Measurements from ENCODE around the gene PFKM.
"Not testable (repeated sequence)": the region's sequence is repeated elsewhere in the genome, so short reads cannot be mapped to it uniquely, and the experiment has no call there.

PFKM gene

GRCh38 chr12:48118284-48118871 lies 786 bp upstream of the PFKM start:
- in situ Hi-C loops (cut with MboI; ENCODE audit: low pct_unique_long_range_greater_than_20kb, low sequenced_read_pairs, unreplicated experiment) = no loop called here
- no peak for TF ChIP-seq CTCF (IDR thresholded peaks at IDR 0.05; ENCODE audit: extremely low read depth, insufficient read depth, missing control alignments)
- DNase-seq (ENCODE audit: low spot score) = no peak

GRCh38 chr12:48119834-48120195 lies 651 bp downstream of the PFKM start:
- TF ChIP-seq CTCF (IDR thresholded peaks at IDR 0.05; ENCODE audit: extremely low read depth, insufficient read depth, missing control alignments) = no peak
- in situ Hi-C loops (cut with MboI; ENCODE audit: low pct_unique_long_range_greater_than_20kb, low sequenced_read_pairs, unreplicated experiment) = no loop called here
- DNase-seq (ENCODE audit: low spot score) = no peak

GRCh38 chr12:48121522-48121921 lies 2.4 kb downstream of the PFKM start:
- no peak for TF ChIP-seq CTCF (IDR thresholded peaks at IDR 0.05; ENCODE audit: extremely low read depth, insufficient read depth, missing control alignments)
- in situ Hi-C loops (cut with MboI; ENCODE audit: low pct_unique_long_range_greater_than_20kb, low sequenced_read_pairs, unreplicated experiment) = no loop called here
- DNase-seq (ENCODE audit: low spot score) = no peak

GRCh38 chr12:48122065-48122834 lies 3.1 kb downstream of the PFKM start:
- TF ChIP-seq CTCF (IDR thresholded peaks at IDR 0.05; ENCODE audit: extremely low read depth, insufficient read depth, missing control alignments) = no peak
- no peak for DNase-seq (ENCODE audit: low spot score)
- in situ Hi-C loops (cut with MboI; ENCODE audit: low pct_unique_long_range_greater_than_20kb, low sequenced_read_pairs, unreplicated experiment) = no loop called here

- in situ Hi-C loops (cut with MboI; ENCODE audit: low pct_unique_long_range_greater_than_20kb, low sequenced_read_pairs, unreplicated experiment) = no loop called here
- DNase-seq (ENCODE audit: low spot score) = no peak
- no peak for TF ChIP-seq CTCF (IDR thresholded peaks at IDR 0.05; ENCODE audit: extremely low read depth, insufficient read depth, missing control alignments)
Observed at GRCh38 chr12:48123169-48123568, 4.0 kb downstream of the PFKM start.

GRCh38 chr12:48125542-48125941 lies 6.4 kb downstream of the PFKM start:
- in situ Hi-C loops (cut with MboI; ENCODE audit: low pct_unique_long_range_greater_than_20kb, low sequenced_read_pairs, unreplicated experiment); DNase-seq (ENCODE audit: low spot score): not testable (repeated sequence)

GRCh38 chr12:48125985-48126384 lies 6.8 kb downstream of the PFKM start:
- TF ChIP-seq CTCF (IDR thresholded peaks at IDR 0.05; ENCODE audit: extremely low read depth, insufficient read depth, missing control alignments) = no peak
- in situ Hi-C loops (cut with MboI; ENCODE audit: low pct_unique_long_range_greater_than_20kb, low sequenced_read_pairs, unreplicated experiment) = no loop called here
- DNase-seq (ENCODE audit: low spot score) = no peak

Measured in GM13977 (cell line).